Measurements from ENCODE around the gene MYL6. TPM values are rescaled to one million over a fixed set of nuclear protein-coding genes. Genes with fewer than 3 reads are reported as not detected.
"Not testable (repeated sequence)": the region's sequence is repeated elsewhere in the genome, so short reads cannot be mapped to it uniquely, and the experiment has no call there.

Gene MYL6
- total RNA-seq, 2 donors from 2014 or later: 1,641 to 1,922 TPM

DNA sequence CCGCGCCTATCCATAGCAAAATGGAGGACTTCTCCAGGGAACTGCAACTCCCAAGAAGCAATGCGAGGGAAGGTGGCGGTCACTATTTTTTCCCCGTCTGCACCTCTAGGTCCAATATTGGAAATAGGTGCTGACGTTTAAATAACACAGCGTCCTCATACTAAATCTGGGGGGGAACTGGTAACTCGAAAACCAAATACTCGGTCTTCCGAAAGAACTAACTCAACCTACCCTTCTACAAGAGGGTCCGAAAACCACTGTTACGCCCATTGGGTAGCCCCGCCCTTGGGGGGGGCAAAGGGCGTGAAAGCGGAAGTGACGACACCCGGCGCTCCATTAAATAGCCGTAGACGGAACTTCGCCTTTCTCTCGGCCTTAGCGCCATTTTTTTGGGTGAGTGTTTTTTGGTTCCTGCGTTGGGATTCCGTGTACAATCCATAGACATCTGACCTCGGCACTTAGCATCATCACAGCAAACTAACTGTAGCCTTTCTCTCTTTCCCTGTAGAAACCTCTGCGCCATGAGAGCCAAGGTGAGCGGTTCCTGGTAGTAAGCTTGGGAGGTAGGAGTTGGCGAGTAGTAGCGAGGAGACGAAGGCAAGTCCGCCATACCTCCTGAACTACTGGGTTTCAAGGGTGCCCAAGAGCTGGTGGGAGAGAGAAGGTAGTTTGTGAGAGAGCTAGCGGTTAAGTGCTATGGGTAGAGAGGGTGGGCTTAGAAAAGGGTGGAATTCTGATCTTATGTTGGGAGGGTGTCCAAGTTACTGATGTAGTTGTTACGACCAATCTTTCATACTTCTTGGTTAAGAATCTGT is 41.7 kb upstream of the MYL6 start, which contains the start of gene RPL41:
RPL41 (plus strand) TSS at position 367 of the 815 bp plus-strand sequence.
- H3K36me3 ChIP-seq: peaks cover 4% of the 10 kb centered on the region
- peak within 1 kb of the TSS; percentile 95 for H3K27ac ChIP-seq
- intact Hi-C loops (cut with DNase I): loop anchor here (2.0 to 10.0 kb wide), 2 partner anchors 38 to 72 kb away; partner anchors contain the start of gene RPS26
- TF ChIP-seq, protein P1, sequence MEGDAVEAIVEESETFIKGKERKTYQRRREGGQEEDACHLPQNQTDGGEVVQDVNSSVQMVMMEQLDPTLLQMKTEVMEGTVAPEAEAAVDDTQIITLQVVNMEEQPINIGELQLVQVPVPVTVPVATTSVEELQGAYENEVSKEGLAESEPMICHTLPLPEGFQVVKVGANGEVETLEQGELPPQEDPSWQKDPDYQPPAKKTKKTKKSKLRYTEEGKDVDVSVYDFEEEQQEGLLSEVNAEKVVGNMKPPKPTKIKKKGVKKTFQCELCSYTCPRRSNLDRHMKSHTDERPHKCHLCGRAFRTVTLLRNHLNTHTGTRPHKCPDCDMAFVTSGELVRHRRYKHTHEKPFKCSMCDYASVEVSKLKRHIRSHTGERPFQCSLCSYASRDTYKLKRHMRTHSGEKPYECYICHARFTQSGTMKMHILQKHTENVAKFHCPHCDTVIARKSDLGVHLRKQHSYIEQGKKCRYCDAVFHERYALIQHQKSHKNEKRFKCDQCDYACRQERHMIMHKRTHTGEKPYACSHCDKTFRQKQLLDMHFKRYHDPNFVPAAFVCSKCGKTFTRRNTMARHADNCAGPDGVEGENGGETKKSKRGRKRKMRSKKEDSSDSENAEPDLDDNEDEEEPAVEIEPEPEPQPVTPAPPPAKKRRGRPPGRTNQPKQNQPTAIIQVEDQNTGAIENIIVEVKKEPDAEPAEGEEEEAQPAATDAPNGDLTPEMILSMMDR (IDR thresholded peaks at IDR 0.05): no peak
- peak within 1 kb of the TSS; percentile 76 to 100 for H3K9ac ChIP-seq (ENCODE audit: low read depth in 2 of 2, low read length in 2 of 2)
- H3K27me3 ChIP-seq: no peaks in the 10 kb centered on the region
- DNase-seq: peak; percentile 96
- peak within 1 kb of the TSS; percentile 49 for H3K4me3 ChIP-seq
- H3K9me3 ChIP-seq: no peaks in the 10 kb centered on the region
- H3K4me1 ChIP-seq: peaks cover 8% of the 10 kb centered on the region

DNA sequence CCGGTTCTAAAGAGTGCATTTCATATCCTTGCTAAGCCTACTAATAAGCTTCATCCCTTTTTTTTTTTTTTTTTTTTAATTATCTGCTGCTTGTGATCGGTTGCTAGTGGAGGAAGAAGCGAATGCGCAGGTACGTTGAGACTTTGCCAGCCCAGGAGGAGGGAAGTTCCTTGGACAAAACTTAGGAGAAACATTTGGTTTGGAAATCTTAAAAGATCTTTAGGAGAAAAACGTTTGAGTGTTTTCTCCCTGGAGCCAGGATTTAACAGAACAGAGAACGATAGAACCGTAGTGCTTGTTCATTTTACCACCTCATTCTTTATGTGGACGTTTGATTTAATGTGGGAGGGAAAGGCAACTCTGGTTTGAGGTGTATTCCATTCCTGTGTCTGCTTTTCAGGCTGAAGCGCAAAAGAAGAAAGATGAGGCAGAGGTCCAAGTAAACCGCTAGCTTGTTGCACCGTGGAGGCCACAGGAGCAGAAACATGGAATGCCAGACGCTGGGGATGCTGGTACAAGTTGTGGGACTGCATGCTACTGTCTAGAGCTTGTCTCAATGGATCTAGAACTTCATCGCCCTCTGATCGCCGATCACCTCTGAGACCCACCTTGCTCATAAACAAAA is 41.0 kb upstream of the MYL6 start:
- H3K9me3 ChIP-seq, H3K36me3 ChIP-seq, DNase-seq, H3K27me3 ChIP-seq, H3K4me1 ChIP-seq: not testable (repeated sequence)
- peak overlapping the region; percentile 95 for H3K27ac ChIP-seq
- intact Hi-C loops (cut with DNase I): loop anchor here (2.0 to 10.0 kb wide), 2 partner anchors 38 to 72 kb away; partner anchors contain the start of gene RPS26
- H3K9ac ChIP-seq (ENCODE audit: low read depth in 2 of 2, low read length in 2 of 2): peak overlapping the region; percentile 76 to 100
- peak overlapping the region; percentile 49 for H3K4me3 ChIP-seq

GRCh38 chr12:56117778-56118687 is 40.1 kb upstream of the MYL6 start, which contains the start of gene ZC3H10:
Gene ZC3H10 (plus strand): TSS chr12:56118266. CDS start chr12:56120563, 2,297 bp downstream.
- Histone ChIP-seq H3K36me3 (no peaks in the 10 kb centered on the region), H3K9ac (ENCODE audit: low read depth in 2 of 2, low read length in 2 of 2) (peak within 1 kb of the TSS; percentile 81 to 100), H3K4me1 (peaks cover 8% of the 10 kb centered on the region), H3K9me3 (no peaks in the 10 kb centered on the region), H3K27ac (peak within 1 kb of the TSS; percentile 95), H3K4me3 (peak within 1 kb of the TSS; percentile 49), H3K27me3 (no peaks in the 10 kb centered on the region)
- intact Hi-C loops (cut with DNase I): loop anchor here (2.0 to 10.0 kb wide), 2 partner anchors 39 to 73 kb away; partner anchors contain the start of gene RPS26
- peak; percentile 99 for DNase-seq
- TF ChIP-seq, protein P1 (IDR thresholded peaks at IDR 0.05): no peak

DNA sequence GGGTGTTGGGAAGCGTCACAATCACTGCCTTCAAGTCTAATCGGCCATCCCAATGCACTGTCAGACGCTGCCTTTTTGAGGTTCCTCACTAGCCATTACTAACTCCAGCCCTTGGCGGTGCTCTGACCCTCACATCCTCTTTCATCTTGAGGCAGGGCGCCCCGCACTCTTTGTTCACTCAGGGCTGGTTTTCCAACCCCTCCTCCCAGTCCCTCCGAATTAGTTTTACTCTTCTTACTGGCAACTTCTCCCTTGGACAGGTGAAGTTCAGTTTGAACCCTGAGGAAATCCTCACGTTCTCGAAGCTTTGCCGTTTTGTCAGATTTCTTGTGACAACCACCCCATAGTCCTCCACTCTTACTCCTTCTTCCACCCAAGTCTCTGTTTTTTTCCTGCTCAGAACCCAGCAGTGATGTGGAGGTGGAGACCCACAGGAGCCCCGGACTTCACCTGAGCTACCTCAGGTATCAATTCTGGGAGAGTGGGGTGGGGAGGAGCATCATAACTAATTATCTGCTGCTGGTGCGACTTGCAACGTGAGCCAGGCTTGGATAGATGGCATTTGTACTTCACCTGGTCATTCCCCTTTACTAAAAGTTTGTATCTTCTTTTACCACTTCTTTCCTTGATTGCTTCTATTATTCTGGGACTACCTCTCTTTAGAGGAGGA is 39.3 kb upstream of the MYL6 start:
- no peaks in the 10 kb centered on the region for H3K36me3 ChIP-seq
- H3K27me3 ChIP-seq: no peaks in the 10 kb centered on the region
- H3K27ac ChIP-seq: peak overlapping the region; percentile 95
- no peak for DNase-seq
- H3K4me3 ChIP-seq: peak overlapping the region; percentile 49
- intact Hi-C loops (cut with DNase I): loop anchor here (10.0 kb wide), 1 partner anchor 74 kb away; the partner anchor contains the start of gene RPS26
- no peaks in the 10 kb centered on the region for H3K9me3 ChIP-seq
- H3K9ac ChIP-seq (ENCODE audit: low read depth in 2 of 2, low read length in 2 of 2): peak overlapping the region; percentile 81 to 100
- H3K4me1 ChIP-seq: peaks cover 8% of the 10 kb centered on the region
- TF ChIP-seq, protein P1 (IDR thresholded peaks at IDR 0.05): no peak

DNA sequence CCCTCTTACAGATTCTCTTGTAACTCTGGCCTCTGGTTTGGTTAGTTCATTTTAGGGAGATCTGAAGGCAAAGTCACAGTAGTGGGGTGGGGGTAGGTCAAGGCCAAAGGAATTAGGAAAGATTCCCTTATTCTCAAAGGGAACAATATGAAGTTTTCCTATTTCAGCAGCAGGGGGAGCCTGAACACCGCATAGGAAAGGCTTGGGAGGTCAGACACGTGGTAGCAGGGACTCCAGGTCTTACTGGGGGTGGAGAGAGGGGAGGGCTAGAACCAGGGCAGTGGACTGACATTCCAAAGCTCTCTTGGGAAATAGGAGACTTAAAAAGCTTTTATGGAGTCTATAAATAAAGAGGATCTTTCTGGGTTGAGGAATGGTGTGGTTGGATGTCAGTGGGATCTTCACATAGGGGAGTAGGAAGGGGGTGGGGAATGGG is 38.8 kb upstream of the MYL6 start:
- TF ChIP-seq, protein P1 (IDR thresholded peaks at IDR 0.05): peak; percentile 69
- Histone ChIP-seq H3K9ac (ENCODE audit: low read depth in 2 of 2, low read length in 2 of 2) (peak overlapping the region in 1 of 2 donors; percentile 100), H3K9me3 (no peaks in the 10 kb centered on the region), H3K4me1 (peaks cover 8% of the 10 kb centered on the region), H3K36me3 (no peaks in the 10 kb centered on the region), H3K4me3 (peak overlapping the region; percentile 49), H3K27ac (peak overlapping the region; percentile 95), H3K27me3 (no peaks in the 10 kb centered on the region)
- peak; percentile 82 for DNase-seq
- intact Hi-C loops (cut with DNase I): loop anchor here (10.0 kb wide), 1 partner anchor 75 kb away; the partner anchor contains the start of gene RPS26

Data from colonic mucosa (tissue), 4 donors.